Measurements from ENCODE around the gene DBNL.
A peak's percentile ranks its signal among the peaks of the same experiment; 100 is the strongest.

DNA sequence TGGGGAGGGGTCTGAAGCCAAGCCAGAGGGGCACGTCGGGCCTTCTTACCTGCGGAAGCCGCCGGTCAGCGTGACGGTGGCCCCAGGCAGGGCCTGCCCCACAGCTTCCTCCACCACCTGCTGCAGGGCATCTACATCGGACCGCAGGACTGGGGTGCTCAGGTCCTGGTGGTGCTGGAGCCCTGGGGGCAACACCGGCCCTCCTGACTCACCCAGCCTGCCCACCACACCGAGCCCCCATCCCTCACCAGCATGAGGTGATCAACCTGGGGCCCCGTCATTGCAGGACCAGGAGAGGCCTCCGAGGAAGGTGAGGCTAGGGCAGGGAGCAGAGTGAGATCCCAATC is 29.8 kb downstream of the DBNL start:
- TF ChIP-seq POLR2AphosphoS5 (IDR thresholded peaks at IDR 0.05; ENCODE audit: low read depth, low read length): no peak
- peak; percentile 1; the same call in 1 of the 2 replicates for TF ChIP-seq POLR2A (IDR thresholded peaks at IDR 0.05; ENCODE audit: low read depth, low read length)
- TF ChIP-seq TAF1 (IDR thresholded peaks at IDR 0.05; ENCODE audit: borderline replicate concordance, low read depth, low read length): no peak
